A549 (cell line): Measurements from ENCODE around the gene STYXL2. TPM values are rescaled to one million over a fixed set of nuclear protein-coding genes. Genes with fewer than 3 reads are reported as not detected.

Experiments used
- ATAC-seq, 2 experiments: fragments of 200-7000 bp in 1 of 2; fragments of >200 bp in 1 of 2; cut with Nextera tagmentation in 1 of 2; cut with Tn5 transposase in 1 of 2; 3 replicates each; pipeline versions ENCODE4 v1.8.0 to v1.9.1; 2018 to 2020; ENCODE audit warnings: mild to moderate bottlenecking in 1 of 2, moderate library complexity in 1 of 2
- CTCF ChIA-PET: fragments of 300-600 bp; sonication (Branson Sonifier 250); formaldehyde crosslinking; extraction: SDS; loops from one replicate; lab custom pipeline; 2021; ENCODE audit warnings: antibody characterized with exemption, inconsistent platforms; lab: Yijun Ruan, JAX
- POLR2A ChIA-PET: fragments of 350-600 bp; formaldehyde crosslinking; extraction: SDS; loops from one replicate; lab custom pipeline; 2021; ENCODE audit warnings: antibody characterized with exemption, inconsistent platforms; lab: Yijun Ruan, JAX
- DNase-seq, 2 experiments: peaks; one replicate each; pipeline versions ENCODE4 v3.0.0 to v3.0.0-alpha.2; 2011 to 2016; ENCODE audit warnings: low read depth in 1 of 2, low spot score in 1 of 2
- FAIRE-seq: peaks from 2 replicates; lab custom pipeline; 2011; peaks lifted over from hg19 to GRCh38; lab: Jason Lieb, UNC
- H3K27ac ChIP-seq, 2 experiments: fragments of >200 bp; sonication (Bioruptor Twin); formaldehyde crosslinking; 3 replicates each; pipeline ENCODE4 v1.5.1; 2016 to 2017
- H3K4me1 ChIP-seq: fragments of >200 bp; sonication (Bioruptor Twin); formaldehyde crosslinking; 3 replicates; pipeline ENCODE4 v1.6.1; 2016
- H3K4me2 ChIP-seq: fragments of >200 bp; sonication (Bioruptor Twin); formaldehyde crosslinking; 3 replicates; pipeline ENCODE4 v1.6.1; 2016
- H3K4me3 ChIP-seq: fragments of >200 bp; sonication (Bioruptor Twin); formaldehyde crosslinking; 3 replicates; pipeline ENCODE4 v1.5.1; 2016
- H3K9me3 ChIP-seq: fragments of >200 bp; sonication (Bioruptor Twin); formaldehyde crosslinking; 3 replicates; pipeline ENCODE4 v1.6.1; 2016
- CBX2 ChIP-seq: fragments of 200-600 bp; sonication (generic); IDR thresholded peaks from 2 replicates; pipeline ENCODE4 v1.6.1; 2016; ENCODE audit warnings: low read depth, mild to moderate bottlenecking, borderline replicate concordance
- CBX8 ChIP-seq: fragments of 200-600 bp; sonication (generic); IDR thresholded peaks from 2 replicates; pipeline ENCODE4 v1.6.1; 2016
- CEBPB ChIP-seq, 2 experiments: fragments of >200 bp in 1 of 2; sonication (Bioruptor Twin) in 1 of 2; formaldehyde crosslinking in 1 of 2; IDR thresholded peaks; 2 replicates each; pipeline ENCODE4 v1.6.1; 2012 to 2016
- ESRRA ChIP-seq: fragments of 150-350 bp; IDR thresholded peaks from 2 replicates; pipeline ENCODE4 v1.6.1; 2014; ENCODE audit warnings: mild to moderate bottlenecking, low read length, borderline replicate concordance
- FOSB ChIP-seq: fragments of 250-450 bp; sonication (Bioruptor Pico); IDR thresholded peaks from 2 replicates; pipeline ENCODE4 v1.5.0; 2020; ENCODE audit warnings: mild to moderate bottlenecking, moderate library complexity
- FOSL2 ChIP-seq, 2 experiments: fragments of 450-650 bp in 1 of 2; fragments of >200 bp in 1 of 2; sonication (Bioruptor Twin) in 1 of 2; formaldehyde crosslinking; IDR thresholded peaks; 2 replicates each; pipeline versions ENCODE4 v1.5.0 to v1.6.1; 2016 to 2020; ENCODE audit warnings: mild to moderate bottlenecking in 1 of 2, moderate library complexity in 1 of 2
- FOXS1 ChIP-seq: fragments of 250-450 bp; sonication (Bioruptor Pico); IDR thresholded peaks from 2 replicates; pipeline ENCODE4 v1.5.0; 2020; ENCODE audit warnings: mild to moderate bottlenecking, moderate library complexity
- GATA3 ChIP-seq: IDR thresholded peaks from 2 replicates; pipeline ENCODE4 v1.6.1; 2012; ENCODE audit warnings: borderline replicate concordance
- HOXB13 ChIP-seq: fragments of 250-450 bp; sonication (Bioruptor Pico); IDR thresholded peaks from 2 replicates; pipeline ENCODE4 v1.5.0; 2020; ENCODE audit warnings: low read depth, mild to moderate bottlenecking, moderate library complexity
- JUNB ChIP-seq: fragments of >200 bp; sonication (Bioruptor Twin); formaldehyde crosslinking; IDR thresholded peaks from 2 replicates; pipeline ENCODE4 v1.6.1; 2016
- KDM1A ChIP-seq: fragments of 200-600 bp; sonication (generic); IDR thresholded peaks from 2 replicates; pipeline ENCODE4 v1.6.1; 2016; ENCODE audit warnings: low read depth, mild to moderate bottlenecking
- KDM5A ChIP-seq: fragments of 200-600 bp; sonication (generic); IDR thresholded peaks from 2 replicates; pipeline ENCODE4 v1.6.1; 2016; ENCODE audit warnings: antibody characterized with exemption, mild to moderate bottlenecking
- MAFK ChIP-seq: fragments of 450-650 bp; IDR thresholded peaks from 2 replicates; pipeline ENCODE4 v1.6.1; 2014; ENCODE audit not compliant: partially characterized antibody
- MYC ChIP-seq: IDR thresholded peaks from 2 replicates; pipeline ENCODE4 v1.6.1; 2012; ENCODE audit warnings: mild to moderate bottlenecking, inconsistent platforms, low read length, improper control_type of control experiment, borderline replicate concordance
- POLR2A ChIP-seq: IDR thresholded peaks from 2 replicates; pipeline ENCODE4 v1.6.1; 2012; ENCODE audit warnings: mild to moderate bottlenecking, low read length
- RAD21 ChIP-seq, 2 experiments: fragments of >200 bp in 1 of 2; sonication (Bioruptor Twin) in 1 of 2; formaldehyde crosslinking in 1 of 2; IDR thresholded peaks in 1 of 2; conservative IDR thresholded peaks in 1 of 2; 2 replicates in 1 of 2; 3 replicates in 1 of 2; pipeline ENCODE4 v1.6.1; 2012 to 2018; ENCODE audit warnings: inconsistent platforms in 1 of 2
- SMC3 ChIP-seq: fragments of >200 bp; sonication (Bioruptor Twin); formaldehyde crosslinking; IDR thresholded peaks from 3 replicates; pipeline ENCODE4 v1.6.1; 2018; ENCODE audit warnings: inconsistent platforms
- TFCP2L1 ChIP-seq: fragments of 250-450 bp; sonication (Bioruptor Pico); IDR thresholded peaks from 2 replicates; pipeline ENCODE4 v1.5.0; 2021; ENCODE audit warnings: mild to moderate bottlenecking
- TP53 ChIP-seq: fragments of 250-450 bp; sonication (Bioruptor Pico); IDR thresholded peaks from 2 replicates; pipeline ENCODE4 v1.5.0; 2021; ENCODE audit warnings: mild to moderate bottlenecking, moderate library complexity
- WGBS: methylation state at CpG from one replicate; pipeline ENCODE4 v1.1.6; 2017; ENCODE audit errors: missing lambda C conversion rate; 5-methylcytosine and 5-hydroxymethylcytosine counted together
- polyA plus RNA-seq, 4 experiments: library from polyadenylated mRNA; depleted of rRNA in 3 of 4; stranded (reverse); fragments of >200 nt; fragmentation: RNase III in 1 of 4; extraction: RNeasy Plus Mini Kit Qiagen cat#74134 plus additional on column Dnase treatment in 1 of 4; gene quantifications; 2 replicates in 3 of 4; 3 replicates in 1 of 4; pipeline ENCODE4 v1.2.3, GENCODE V29; 2011 to 2017
- TF ChIP-seq, protein P1 (sequence below): fragments of 450-650 bp; IDR thresholded peaks from 2 replicates; pipeline ENCODE4 v1.6.1; 2014; ENCODE audit warnings: antibody characterized with exemption
- TF ChIP-seq, protein P2 (sequence below): fragments of >200 bp; sonication (Bioruptor Twin); formaldehyde crosslinking; IDR thresholded peaks from 3 replicates; pipeline ENCODE4 v1.5.1; 2016
- TF ChIP-seq, protein P3 (sequence below): fragments of 250-450 bp; sonication (Bioruptor Pico); IDR thresholded peaks from 2 replicates; pipeline ENCODE4 v1.5.0; 2021; ENCODE audit warnings: mild to moderate bottlenecking, moderate library complexity, borderline replicate concordance

The STYXL2 gene
- polyA plus RNA-seq, 2 of the 4 experiments (the other 2 are of a cell fraction), result not detected

DNA sequence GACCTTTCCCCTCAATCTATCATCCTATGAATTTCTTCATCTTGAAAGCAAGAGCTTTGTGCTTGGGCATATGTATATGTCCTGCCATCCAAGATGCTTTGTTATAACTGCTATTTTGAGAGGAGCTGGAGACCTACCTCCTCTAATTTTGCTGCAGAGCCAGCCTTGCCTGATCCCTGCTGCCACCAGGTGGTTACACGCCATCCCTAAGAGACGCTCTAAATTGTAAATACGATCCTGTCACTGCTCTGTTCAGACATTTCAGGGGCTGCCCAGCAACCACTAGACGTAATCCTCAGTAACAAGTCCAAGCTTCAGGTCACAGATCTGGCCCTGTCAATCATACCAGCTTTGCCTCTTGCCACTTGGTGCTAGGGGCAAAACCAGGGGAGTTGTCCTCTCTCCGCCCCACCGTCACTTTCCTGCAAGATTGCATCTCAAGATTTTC lies 36.6 kb upstream of the STYXL2 start:
- Histone ChIP-seq H3K27ac (no peak overlapping the region), H3K9me3 (no peaks in the 10 kb centered on the region), H3K4me3 (no peak overlapping the region)
- CTCF ChIA-PET, result interaction anchor here (0.6 to 18.6 kb wide), 20 partner anchors 9 to 1131 kb away, joined by 3 to 534 read pairs (median 6); partner anchors contain the start of gene POGK
- DNase-seq (peak; percentile 51 to 76), ATAC-seq (peak; percentile 85)
- WGBS, result 33% methylated on average over 6 of the region's 6 CpGs
- POLR2A ChIA-PET, result no interaction called here
- TF ChIP-seq GATA3 (no peak), POLR2A (no peak), CEBPB (IDR thresholded peaks at IDR 0.05) (no peak), HOXB13 (CRISPR knock-in tag) (no peak), FOXS1 (CRISPR knock-in tag) (no peak), JUNB (no peak), RAD21 (conservative IDR thresholded peaks at IDR 0.05 in 1 of 2, IDR thresholded peaks at IDR 0.05 in 1 of 2) (peak; percentile 72 to 74), CBX2 (no peak), KDM1A (no peak), KDM5A (no peak), SMC3 (peak; percentile 85)
- TF ChIP-seq, protein P1, sequence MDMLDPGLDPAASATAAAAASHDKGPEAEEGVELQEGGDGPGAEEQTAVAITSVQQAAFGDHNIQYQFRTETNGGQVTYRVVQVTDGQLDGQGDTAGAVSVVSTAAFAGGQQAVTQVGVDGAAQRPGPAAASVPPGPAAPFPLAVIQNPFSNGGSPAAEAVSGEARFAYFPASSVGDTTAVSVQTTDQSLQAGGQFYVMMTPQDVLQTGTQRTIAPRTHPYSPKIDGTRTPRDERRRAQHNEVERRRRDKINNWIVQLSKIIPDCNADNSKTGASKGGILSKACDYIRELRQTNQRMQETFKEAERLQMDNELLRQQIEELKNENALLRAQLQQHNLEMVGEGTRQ, result no peak
- TF ChIP-seq, protein P2, sequence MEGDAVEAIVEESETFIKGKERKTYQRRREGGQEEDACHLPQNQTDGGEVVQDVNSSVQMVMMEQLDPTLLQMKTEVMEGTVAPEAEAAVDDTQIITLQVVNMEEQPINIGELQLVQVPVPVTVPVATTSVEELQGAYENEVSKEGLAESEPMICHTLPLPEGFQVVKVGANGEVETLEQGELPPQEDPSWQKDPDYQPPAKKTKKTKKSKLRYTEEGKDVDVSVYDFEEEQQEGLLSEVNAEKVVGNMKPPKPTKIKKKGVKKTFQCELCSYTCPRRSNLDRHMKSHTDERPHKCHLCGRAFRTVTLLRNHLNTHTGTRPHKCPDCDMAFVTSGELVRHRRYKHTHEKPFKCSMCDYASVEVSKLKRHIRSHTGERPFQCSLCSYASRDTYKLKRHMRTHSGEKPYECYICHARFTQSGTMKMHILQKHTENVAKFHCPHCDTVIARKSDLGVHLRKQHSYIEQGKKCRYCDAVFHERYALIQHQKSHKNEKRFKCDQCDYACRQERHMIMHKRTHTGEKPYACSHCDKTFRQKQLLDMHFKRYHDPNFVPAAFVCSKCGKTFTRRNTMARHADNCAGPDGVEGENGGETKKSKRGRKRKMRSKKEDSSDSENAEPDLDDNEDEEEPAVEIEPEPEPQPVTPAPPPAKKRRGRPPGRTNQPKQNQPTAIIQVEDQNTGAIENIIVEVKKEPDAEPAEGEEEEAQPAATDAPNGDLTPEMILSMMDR, result peak; percentile 62
- TF ChIP-seq, all 56 proteins: peak for 3
- FAIRE-seq, result no peak
- Histone ChIP-seq H3K4me2 (peak overlapping the region; percentile 63), H3K4me1 (no peaks in the 10 kb centered on the region)

DNA sequence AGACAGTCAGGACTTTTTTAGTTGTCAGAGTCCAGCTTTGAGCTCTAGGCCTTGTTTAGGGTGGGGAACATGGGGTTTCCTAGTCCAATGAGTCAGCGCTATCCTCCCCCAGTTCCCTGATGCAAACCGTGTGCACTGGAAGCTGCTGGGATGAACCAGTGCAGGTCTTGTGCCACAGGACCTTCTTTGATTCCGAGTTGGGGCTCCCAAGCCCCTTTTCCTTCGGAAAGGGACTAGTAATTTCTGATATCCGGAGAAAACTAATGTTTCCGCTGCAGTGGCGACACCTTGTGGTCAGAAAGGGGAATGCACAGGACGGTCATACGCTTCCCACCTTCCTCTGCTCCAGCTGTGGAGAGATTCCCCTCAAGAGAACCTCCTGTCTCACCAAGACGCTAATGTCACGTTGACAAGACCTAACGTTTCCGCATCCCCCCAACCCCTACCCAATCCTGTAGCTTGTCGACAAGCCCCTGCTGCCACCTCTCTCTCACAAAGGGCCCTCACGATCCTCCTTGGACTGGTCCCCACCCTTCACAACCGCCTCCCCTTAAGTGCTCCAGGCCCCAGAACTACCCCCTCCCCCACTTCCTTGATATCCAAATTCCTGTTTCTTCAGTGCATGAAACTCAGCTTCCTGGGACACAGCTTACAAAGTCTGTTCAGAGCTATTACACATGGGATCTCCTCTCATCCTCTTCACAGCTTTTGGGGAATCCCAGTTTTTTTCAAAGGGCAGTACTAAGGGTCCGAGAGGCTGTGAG lies 34.6 kb upstream of the STYXL2 start:
- DNase-seq, result peak; percentile 52 to 67
- ATAC-seq, result peak in 1 of 2 experiments; percentile 73; a peak in 3 of 6 replicates
- peak overlapping the region; percentile 51 to 86 for H3K27ac ChIP-seq

More for the DNA sequence above, 34.6 kb upstream of the STYXL2 start:
- no peak overlapping the region for H3K4me3 ChIP-seq
- POLR2A ChIA-PET, result interaction anchor here (0.9 to 1.6 kb wide), 2 partner anchors 149 to 220 kb away, joined by 3 to 8 read pairs; partner anchors contain the start of gene POGK
- 24% methylated on average over 17 of the region's 17 CpGs for WGBS
- TF ChIP-seq GATA3, result no peak
- no peak for TF ChIP-seq FOSL2 (IDR thresholded peaks at IDR 0.05)
- TF ChIP-seq FOSL2 (CRISPR knock-in tag; IDR thresholded peaks at IDR 0.05), result 0 out of 2 replicates have a peak, but pooled peaks have one; percentile 5
- no peak for TF ChIP-seq MYC
- no peak for TF ChIP-seq CBX8
- no peak for TF ChIP-seq ESRRA
- peak; percentile 78 to 81 for TF ChIP-seq RAD21 (conservative IDR thresholded peaks at IDR 0.05 in 1 of 2, IDR thresholded peaks at IDR 0.05 in 1 of 2)
- no peak for TF ChIP-seq TP53 (CRISPR knock-in tag)
- no peak for TF ChIP-seq TFCP2L1 (CRISPR knock-in tag)
- TF ChIP-seq, protein P2, result peak; percentile 92
- TF ChIP-seq MAFK, result peak; percentile 46
- TF ChIP-seq, protein P3, sequence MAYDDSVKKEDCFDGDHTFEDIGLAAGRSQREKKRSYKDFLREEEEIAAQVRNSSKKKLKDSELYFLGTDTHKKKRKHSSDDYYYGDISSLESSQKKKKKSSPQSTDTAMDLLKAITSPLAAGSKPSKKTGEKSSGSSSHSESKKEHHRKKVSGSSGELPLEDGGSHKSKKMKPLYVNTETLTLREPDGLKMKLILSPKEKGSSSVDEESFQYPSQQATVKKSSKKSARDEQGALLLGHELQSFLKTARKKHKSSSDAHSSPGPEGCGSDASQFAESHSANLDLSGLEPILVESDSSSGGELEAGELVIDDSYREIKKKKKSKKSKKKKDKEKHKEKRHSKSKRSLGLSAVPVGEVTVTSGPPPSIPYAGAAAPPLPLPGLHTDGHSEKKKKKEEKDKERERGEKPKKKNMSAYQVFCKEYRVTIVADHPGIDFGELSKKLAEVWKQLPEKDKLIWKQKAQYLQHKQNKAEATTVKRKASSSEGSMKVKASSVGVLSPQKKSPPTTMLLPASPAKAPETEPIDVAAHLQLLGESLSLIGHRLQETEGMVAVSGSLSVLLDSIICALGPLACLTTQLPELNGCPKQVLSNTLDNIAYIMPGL, result no peak
- TF ChIP-seq FOSB (CRISPR knock-in tag), result no peak
- TF ChIP-seq SMC3, result peak; percentile 78
- H3K4me1 ChIP-seq, result no peaks in the 10 kb centered on the region
- FAIRE-seq, result no peak
- CTCF ChIA-PET, result interaction anchor here (0.5 to 18.6 kb wide), 60 partner anchors 9 to 1349 kb away, joined by 3 to 534 read pairs (median 5); partner anchors contain the start of genes POGK and POU2F1
- H3K4me2 ChIP-seq, result peak overlapping the region; percentile 49
- H3K9me3 ChIP-seq, result no peaks in the 10 kb centered on the region
